Rectal smooth muscle tissue (tissue), 1 donor: ENCODE data around the gene C19orf67.
"Not testable (repeated sequence)": the region's sequence is repeated elsewhere in the genome, so short reads cannot be mapped to it uniquely, and the experiment has no call there.

Experiments used
- H3K27ac ChIP-seq: one replicate; pipeline ENCODE4 v1.7.0; 2013; ENCODE audit warnings: low read depth, low read length, inconsistent platforms
- H3K27me3 ChIP-seq: one replicate; pipeline ENCODE4 v1.7.0; 2013; ENCODE audit warnings: low read length; ENCODE audit not compliant: control insufficient read depth, insufficient read depth
- H3K36me3 ChIP-seq: one replicate; pipeline ENCODE4 v1.7.0; 2013; ENCODE audit warnings: low read length; ENCODE audit not compliant: control insufficient read depth, insufficient read depth
- H3K4me1 ChIP-seq: one replicate; pipeline ENCODE4 v1.7.0; 2013; ENCODE audit warnings: low read length; ENCODE audit not compliant: control insufficient read depth, insufficient read depth
- H3K4me3 ChIP-seq: one replicate; pipeline ENCODE4 v1.7.0; 2013; ENCODE audit warnings: low read length
- H3K9ac ChIP-seq: one replicate; pipeline ENCODE4 v1.7.0; 2013; ENCODE audit warnings: low read length

Gene C19orf67

DNA sequence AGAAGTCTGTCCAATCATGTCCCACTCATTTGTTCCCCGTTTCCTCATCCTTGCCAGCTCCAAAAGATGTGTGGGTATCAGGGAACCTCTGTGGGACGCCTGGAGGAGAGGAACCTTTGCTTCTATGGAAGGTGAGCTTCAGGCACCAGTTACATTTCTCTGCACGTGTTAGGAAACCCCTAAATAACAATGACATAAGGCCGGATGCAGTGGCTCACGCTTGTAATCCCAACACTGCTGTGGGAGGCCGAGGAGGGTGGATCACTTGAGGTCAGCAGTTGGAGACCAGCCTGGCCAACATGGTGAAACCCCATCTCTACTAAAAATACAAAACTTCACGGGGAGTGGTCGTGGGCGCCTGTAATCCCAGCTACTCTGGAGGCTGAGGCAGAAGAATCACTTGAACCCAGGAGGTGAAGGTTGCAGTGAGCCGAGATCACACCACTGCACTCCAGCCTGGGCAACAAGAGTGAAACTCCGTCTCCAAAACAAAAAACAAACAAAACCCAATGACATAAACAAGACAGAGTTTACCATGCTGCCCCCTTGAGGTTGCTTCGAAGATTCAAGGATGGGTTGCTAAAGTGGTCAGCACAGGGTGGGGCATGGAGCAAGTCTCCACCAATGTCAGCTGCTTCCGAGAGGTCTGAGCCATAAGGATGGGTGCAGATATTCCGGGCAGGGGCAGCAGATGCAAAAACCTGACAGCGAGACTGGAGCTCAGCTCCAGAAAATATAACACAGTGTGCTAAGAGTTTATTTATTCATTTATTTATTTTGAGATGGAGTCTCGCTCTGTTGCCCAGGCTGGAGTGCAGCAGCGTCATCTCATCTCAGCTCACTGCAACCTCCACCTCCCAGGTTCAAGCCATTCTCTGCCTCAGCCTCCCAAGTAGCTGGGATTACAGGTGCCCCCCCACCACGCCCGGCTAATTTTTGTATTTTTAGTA is 42.6 kb downstream of the C19orf67 start:
- H3K4me1 ChIP-seq, H3K9ac ChIP-seq, H3K27me3 ChIP-seq, H3K36me3 ChIP-seq, H3K27ac ChIP-seq, H3K4me3 ChIP-seq: not testable (repeated sequence)

DNA sequence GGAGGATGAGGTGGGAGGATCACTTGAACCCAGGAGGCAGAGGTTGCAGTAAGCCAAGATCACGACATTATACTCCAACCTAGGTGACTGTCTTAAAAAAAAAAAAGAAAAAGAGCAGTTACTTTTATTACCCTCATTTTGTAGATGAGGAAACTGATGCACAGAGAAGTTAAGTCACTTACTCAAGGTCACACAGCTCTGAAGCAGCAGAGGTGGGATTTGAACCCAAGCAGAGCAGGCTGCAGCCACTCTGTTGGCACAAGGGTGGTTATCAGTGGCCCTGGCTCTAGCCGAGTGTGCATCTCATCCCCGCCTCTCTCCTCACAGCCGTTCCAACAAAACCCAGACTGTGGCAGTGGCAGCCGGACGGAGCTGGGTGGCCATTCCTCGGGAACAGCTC is 46.4 kb downstream of the C19orf67 start:
- no peak overlapping the region for H3K9ac ChIP-seq
- H3K4me3 ChIP-seq: no peak overlapping the region
- no peaks in the 10 kb centered on the region for H3K27me3 ChIP-seq
- no peaks in the 10 kb centered on the region for H3K36me3 ChIP-seq
- H3K4me1 ChIP-seq: no peaks in the 10 kb centered on the region
- H3K27ac ChIP-seq: no peak overlapping the region

DNA sequence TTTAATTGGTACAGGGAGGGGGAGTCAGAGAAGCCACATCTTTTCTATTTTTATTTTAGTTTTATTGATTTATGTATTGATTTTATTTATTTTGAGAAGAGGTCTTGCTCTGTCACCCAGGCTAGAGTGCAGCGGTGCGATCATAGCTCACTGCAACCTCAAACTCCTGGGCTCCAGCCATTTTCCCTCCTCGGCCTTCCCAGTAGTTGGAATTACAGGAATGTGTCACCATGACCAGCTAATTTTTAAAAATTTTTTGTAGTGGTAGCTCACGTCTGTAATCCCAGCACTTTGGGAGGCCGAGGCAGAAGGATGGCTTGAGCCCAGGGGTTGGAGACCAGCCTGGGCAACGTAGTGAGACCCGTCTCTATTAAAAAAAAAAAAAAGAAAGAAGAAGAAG is 49.9 kb downstream of the C19orf67 start:
- Histone ChIP-seq H3K27me3 (no peaks in the 10 kb centered on the region), H3K4me3 (no peak overlapping the region), H3K4me1 (no peaks in the 10 kb centered on the region), H3K9ac (no peak overlapping the region), H3K36me3 (no peaks in the 10 kb centered on the region), H3K27ac (no peak overlapping the region)

DNA sequence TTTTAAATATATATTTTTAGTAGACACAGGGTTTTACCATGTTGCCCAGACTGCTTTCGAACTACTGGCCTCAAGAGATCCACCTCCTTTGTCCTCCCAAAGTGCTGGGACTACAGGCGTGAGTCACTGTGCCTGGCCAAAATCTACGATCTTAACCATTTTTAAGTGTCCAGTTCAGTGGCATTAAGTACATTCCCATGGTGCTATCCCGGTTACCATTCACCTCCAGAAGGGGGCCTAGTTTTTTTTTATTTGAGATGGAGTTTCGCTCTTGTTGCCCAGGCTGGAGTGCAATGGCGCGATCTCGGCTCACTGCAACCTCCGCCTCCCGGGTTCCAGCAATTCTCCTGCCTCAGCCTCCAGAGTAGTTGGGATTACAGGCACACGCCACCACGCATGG is 50.4 kb downstream of the C19orf67 start:
- not testable (repeated sequence) for H3K36me3 ChIP-seq, H3K27ac ChIP-seq, H3K4me3 ChIP-seq, H3K9ac ChIP-seq, H3K27me3 ChIP-seq, H3K4me1 ChIP-seq

DNA sequence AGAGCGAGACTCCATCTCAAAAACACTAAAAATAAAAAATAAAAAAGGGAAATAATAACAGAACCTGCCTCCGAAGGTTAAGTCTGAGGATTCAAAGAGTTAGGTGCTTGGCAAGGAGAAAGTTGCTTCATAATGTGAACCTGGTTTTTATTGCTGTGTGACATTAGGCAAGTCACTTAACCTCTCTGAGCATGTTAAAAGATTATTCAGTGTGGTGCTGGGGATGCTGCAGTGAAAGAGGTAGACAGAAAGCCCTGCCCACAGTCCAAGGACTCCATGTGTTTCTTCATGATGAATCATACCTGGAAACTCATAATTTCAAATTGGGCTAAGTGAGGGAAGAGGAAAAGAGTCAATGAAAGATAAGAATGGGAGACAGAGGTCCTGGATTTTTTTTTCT is 51.6 kb downstream of the C19orf67 start:
- Histone ChIP-seq H3K4me1 (no peaks in the 10 kb centered on the region), H3K27me3 (no peaks in the 10 kb centered on the region), H3K36me3 (no peaks in the 10 kb centered on the region), H3K4me3 (no peak overlapping the region), H3K27ac (no peak overlapping the region), H3K9ac (no peak overlapping the region)

DNA sequence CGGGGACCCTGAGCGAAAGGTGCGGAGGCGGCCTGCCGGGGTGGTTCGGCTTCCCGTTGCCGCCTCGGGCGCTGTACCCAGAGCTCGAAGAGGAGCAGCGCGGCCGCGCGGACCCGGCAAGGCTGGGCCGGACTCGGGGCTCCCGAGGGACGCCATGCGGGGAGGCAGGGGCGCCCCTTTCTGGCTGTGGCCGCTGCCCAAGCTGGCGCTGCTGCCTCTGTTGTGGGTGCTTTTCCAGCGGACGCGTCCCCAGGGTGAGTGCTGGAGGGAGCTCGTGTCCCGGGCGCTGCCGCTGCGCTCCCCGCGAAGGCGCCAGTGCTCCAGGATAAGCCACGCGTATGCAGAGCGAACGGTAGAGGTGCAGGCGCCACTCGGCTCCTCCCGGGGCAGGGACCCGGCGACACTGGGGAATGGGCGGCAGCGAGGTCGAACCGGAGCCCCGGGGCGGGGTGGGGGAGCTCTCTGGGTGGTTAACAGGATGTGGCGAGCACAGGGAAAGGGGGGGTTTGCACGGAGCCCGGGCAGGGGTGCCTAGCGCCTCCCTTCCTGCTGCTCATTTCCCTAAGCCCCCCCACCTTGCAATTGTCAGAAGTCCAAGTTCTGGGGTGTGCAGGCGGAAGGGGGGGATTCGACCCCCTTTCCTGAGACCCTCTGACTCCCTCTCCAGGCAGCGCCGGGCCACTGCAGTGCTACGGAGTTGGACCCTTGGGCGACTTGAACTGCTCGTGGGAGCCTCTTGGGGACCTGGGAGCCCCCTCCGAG is 53.7 kb downstream of the C19orf67 start, which contains the start of gene IL27RA:
Gene IL27RA, plus strand, starts transcription at position 44 of the 762 bp plus-strand sequence. Its CDS starts 111 bp downstream, at position 155.
- peak within 1 kb of the TSS; percentile 30 for H3K9ac ChIP-seq
- H3K27ac ChIP-seq: no peak within 1 kb of the TSS
- H3K4me1 ChIP-seq: no peaks in the 10 kb centered on the region
- H3K36me3 ChIP-seq: no peaks in the 10 kb centered on the region
- H3K4me3 ChIP-seq: peak within 1 kb of the TSS; percentile 82
- no peaks in the 10 kb centered on the region for H3K27me3 ChIP-seq
